WERI-Rb-1 (cell line): Measurements from ENCODE around the gene DHX8.

Source experiments
- DNase-seq: peaks from one replicate; pipeline ENCODE4 v3.0.0-alpha.2; 2020
- H3K27ac ChIP-seq: fragments of 250-450 bp; sonication (Bioruptor Pico); 2 replicates; pipeline ENCODE4 v1.5.1; 2020; ENCODE audit warnings: mild to moderate bottlenecking, moderate library complexity
- H3K27me3 ChIP-seq: fragments of 250-450 bp; sonication (Bioruptor Pico); 2 replicates; pipeline ENCODE4 v1.5.1; 2021; ENCODE audit warnings: mild to moderate bottlenecking, low read depth, moderate library complexity; ENCODE audit not compliant: insufficient read depth, severe bottlenecking
- H3K36me3 ChIP-seq: fragments of 250-450 bp; sonication (Bioruptor Pico); 2 replicates; pipeline ENCODE4 v1.5.1; 2020; ENCODE audit warnings: mild to moderate bottlenecking, moderate library complexity
- H3K4me3 ChIP-seq: 2 replicates; pipeline ENCODE4 v1.5.1; 2011; ENCODE audit warnings: low read depth, mild to moderate bottlenecking, control low read depth, low read length
- H3K9me3 ChIP-seq: fragments of 250-450 bp; sonication (Bioruptor Pico); 2 replicates; pipeline ENCODE4 v1.5.1; 2021; ENCODE audit warnings: mild to moderate bottlenecking, moderate library complexity; ENCODE audit not compliant: severe bottlenecking
- TF ChIP-seq, protein P1 (sequence below): IDR thresholded peaks from 2 replicates; pipeline ENCODE4 v1.5.1; 2011; ENCODE audit warnings: low read depth, mild to moderate bottlenecking, control low read depth, inconsistent platforms, low read length

The DHX8 gene

DNA sequence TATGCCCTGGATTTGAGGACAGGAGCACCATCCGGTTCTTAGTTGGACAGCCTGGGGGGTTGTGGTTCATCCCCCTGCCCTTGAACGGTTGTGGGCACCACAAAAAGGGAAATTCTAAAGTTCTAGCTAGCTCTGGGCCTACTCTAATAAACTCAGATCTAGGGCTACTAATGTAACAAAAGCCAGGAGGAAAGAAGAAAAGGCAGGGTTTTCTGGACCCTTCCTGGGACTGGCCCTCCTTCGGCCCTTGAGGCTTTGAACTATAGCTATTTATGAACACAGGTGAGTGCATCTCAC lies 47.3 kb downstream of the DHX8 start:
- Histone ChIP-seq H3K4me3 (peak overlapping the region; percentile 31), H3K27me3 (no peaks in the 10 kb centered on the region), H3K27ac (peak overlapping the region; percentile 18; the same call in 1 of the 2 replicates), H3K9me3 (no peaks in the 10 kb centered on the region), H3K36me3 (peaks cover 13% of the 10 kb centered on the region)
- no peak for DNase-seq
- TF ChIP-seq, protein P1, sequence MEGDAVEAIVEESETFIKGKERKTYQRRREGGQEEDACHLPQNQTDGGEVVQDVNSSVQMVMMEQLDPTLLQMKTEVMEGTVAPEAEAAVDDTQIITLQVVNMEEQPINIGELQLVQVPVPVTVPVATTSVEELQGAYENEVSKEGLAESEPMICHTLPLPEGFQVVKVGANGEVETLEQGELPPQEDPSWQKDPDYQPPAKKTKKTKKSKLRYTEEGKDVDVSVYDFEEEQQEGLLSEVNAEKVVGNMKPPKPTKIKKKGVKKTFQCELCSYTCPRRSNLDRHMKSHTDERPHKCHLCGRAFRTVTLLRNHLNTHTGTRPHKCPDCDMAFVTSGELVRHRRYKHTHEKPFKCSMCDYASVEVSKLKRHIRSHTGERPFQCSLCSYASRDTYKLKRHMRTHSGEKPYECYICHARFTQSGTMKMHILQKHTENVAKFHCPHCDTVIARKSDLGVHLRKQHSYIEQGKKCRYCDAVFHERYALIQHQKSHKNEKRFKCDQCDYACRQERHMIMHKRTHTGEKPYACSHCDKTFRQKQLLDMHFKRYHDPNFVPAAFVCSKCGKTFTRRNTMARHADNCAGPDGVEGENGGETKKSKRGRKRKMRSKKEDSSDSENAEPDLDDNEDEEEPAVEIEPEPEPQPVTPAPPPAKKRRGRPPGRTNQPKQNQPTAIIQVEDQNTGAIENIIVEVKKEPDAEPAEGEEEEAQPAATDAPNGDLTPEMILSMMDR = no peak

DNA sequence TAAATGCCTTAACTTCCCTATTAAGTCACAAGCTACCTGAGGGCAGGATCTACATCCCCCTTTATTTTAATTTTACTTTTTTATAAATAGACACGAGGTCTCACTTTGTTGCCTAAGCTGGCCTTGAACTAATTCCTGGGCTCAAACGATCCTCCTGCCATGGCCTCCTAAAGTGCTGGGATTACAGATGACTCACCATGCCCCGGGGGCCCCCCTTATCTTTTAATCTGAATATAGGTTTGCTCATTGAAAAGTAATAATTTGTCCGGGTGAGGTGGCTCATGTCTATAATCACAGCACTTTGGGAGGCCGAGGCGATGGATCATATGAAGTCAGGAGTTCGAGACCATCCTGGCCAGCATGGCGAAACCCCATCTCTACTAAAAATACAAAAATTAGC lies 48.2 kb downstream of the DHX8 start:
- TF ChIP-seq, protein P1 = no peak
- H3K27me3 ChIP-seq = no peaks in the 10 kb centered on the region
- peaks cover 4% of the 10 kb centered on the region for H3K36me3 ChIP-seq
- H3K9me3 ChIP-seq = no peaks in the 10 kb centered on the region
- DNase-seq = peak; percentile 42
- H3K4me3 ChIP-seq = no peak overlapping the region
- H3K27ac ChIP-seq = no peak overlapping the region

DNA sequence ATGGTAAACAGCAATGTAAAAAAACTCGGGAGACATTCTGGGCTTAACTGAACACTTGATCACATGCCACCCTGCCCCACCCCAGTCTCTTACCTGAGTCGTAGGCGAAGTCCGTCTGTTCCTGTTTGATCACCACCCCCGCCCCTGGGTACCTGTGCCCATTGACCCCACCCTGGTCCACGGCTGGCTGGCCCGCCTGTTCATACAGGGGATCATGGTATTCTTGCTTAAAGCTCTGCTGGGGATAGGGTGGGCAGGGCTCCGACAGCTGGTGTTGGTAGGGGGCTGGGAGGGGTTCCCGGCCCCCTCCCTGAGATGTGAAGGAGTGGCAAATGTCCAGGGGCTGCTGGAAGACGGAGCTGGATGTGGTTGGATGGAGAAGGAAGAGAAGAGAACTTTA lies 48.8 kb downstream of the DHX8 start:
- Histone ChIP-seq H3K27ac (no peak overlapping the region), H3K4me3 (no peak overlapping the region), H3K9me3 (no peaks in the 10 kb centered on the region), H3K27me3 (no peaks in the 10 kb centered on the region), H3K36me3 (no peaks in the 10 kb centered on the region; the same call in none of the 2 replicates)
- no peak for DNase-seq
- TF ChIP-seq, protein P1 = no peak

DNA sequence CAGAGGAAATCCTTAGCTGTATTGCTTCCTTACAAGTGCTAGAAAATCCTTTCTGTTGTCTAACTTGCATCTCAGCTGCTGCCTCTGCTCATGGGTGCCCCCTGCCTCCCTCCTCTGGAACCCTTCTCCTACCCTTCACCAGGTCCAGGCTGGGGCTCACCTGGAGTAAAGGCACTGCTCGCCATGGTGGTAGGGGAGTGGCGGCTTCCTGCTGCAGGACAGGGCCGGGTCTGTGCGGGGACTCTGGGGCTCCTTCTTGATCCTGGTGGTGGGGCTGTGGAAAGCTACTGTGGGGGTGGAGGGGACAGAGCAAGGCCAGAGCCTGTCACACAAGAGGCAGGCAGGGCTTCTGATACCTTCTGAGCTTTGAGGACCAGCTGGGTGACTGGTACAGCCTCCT lies 49.9 kb downstream of the DHX8 start:
- DNase-seq = peak; percentile 26
- Histone ChIP-seq H3K36me3 (no peaks in the 10 kb centered on the region; the same call in 1 of the 2 replicates), H3K4me3 (no peak overlapping the region), H3K27ac (no peak overlapping the region), H3K27me3 (no peaks in the 10 kb centered on the region), H3K9me3 (no peaks in the 10 kb centered on the region)
- TF ChIP-seq, protein P1 = no peak

DNA sequence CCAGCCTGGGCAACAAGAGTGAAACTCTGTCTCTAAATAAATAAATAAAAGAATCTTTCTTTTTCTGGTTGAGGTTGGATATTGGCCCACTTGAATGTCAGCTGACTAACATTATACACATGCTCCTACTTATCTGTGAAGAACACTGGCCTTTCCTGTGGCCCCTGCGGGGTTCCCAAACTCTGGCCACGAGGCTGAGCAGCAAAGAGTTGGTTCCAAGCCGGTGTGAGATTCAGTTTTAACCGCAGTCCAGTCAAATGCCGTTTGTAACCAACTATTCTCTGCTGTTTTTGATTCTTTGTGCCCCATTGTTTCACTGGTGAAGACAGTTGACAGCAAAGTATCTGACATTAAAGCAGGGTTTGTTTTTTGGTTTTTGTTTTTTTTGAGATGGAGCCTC lies 51.1 kb downstream of the DHX8 start:
- no peaks in the 10 kb centered on the region for H3K36me3 ChIP-seq
- no peak overlapping the region for H3K4me3 ChIP-seq
- TF ChIP-seq, protein P1 = no peak
- DNase-seq = no peak
- no peaks in the 10 kb centered on the region for H3K9me3 ChIP-seq
- H3K27ac ChIP-seq = no peak overlapping the region
- H3K27me3 ChIP-seq = no peaks in the 10 kb centered on the region

DNA sequence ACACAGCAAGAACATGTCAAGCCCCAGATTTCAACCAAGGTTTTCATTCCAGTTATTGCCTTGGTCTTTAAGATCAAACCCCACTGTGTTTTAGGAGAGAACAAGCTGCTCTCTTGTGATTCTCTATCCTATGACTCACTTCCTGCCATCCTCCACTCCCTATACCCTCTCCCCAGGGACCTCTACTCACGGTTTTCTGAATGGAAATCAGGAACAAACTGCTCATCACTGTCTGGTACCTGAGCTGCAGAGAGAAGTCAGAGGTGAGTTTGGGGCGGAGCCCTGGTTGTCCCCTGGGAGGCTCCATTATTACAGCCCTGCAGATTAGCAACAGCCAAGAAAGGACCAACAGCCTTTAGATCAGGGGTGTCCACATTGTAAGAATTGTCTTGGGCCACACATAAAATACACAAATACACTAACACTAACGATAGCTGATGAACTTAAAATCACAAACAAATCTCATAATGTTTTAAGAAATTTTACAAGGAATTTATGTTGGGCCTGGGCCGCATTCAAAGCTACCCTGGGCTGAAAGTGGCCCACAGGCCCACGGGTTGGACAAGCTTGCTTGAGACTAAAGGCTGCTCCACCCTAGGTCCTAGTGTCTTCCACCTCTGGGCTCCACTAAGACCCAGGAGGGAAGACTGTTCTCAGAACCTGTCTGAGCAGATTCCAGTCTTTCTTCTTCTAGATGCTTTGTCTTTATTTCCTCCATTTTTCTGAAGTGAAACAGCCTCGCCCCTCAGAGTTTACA lies 52.6 kb downstream of the DHX8 start:
- Histone ChIP-seq H3K27me3 (no peaks in the 10 kb centered on the region), H3K27ac (no peak overlapping the region), H3K4me3 (no peak overlapping the region), H3K9me3 (no peaks in the 10 kb centered on the region), H3K36me3 (no peaks in the 10 kb centered on the region)
- TF ChIP-seq, protein P1 = no peak
- DNase-seq = no peak
